Spleen (tissue), 11 donors: Measurements from ENCODE around the gene PITPNC1. TPM values are rescaled to one million over a fixed set of nuclear protein-coding genes. Genes with fewer than 3 reads are reported as not detected.

Experiments used
- DNase-seq: peaks from one replicate; pipeline ENCODE4 v3.0.0-alpha.2; 2020
- H3K27ac ChIP-seq, 8 donors: fragments of 200-600 bp; sonication (generic) in 7 of 8; 1 replicate in 4 of 8; 2 replicates in 4 of 8; pipeline versions ENCODE4 v1.5.0 to v1.8.0; 2016 to 2021; ENCODE audit warnings: inconsistent platforms in 4 of 8, mild to moderate bottlenecking in 4 of 8, moderate library complexity in 1 of 8
- H3K27me3 ChIP-seq, 7 donors: fragments of 200-600 bp; sonication (generic) in 6 of 7; replicated peaks in 1 of 7; 1 replicate in 4 of 7; 2 replicates in 3 of 7; pipeline versions ENCODE4 v1.5.0 to v1.8.0; 2016 to 2021; ENCODE audit warnings: inconsistent platforms in 3 of 7, mild to moderate bottlenecking in 1 of 7
- H3K36me3 ChIP-seq, 6 donors: fragments of 200-600 bp; sonication (generic) in 5 of 6; 1 replicate in 4 of 6; 2 replicates in 2 of 6; pipeline versions ENCODE4 v1.5.0 to v1.8.0; 2016 to 2021; ENCODE audit warnings: inconsistent platforms in 2 of 6
- H3K4me1 ChIP-seq, 6 donors: fragments of 200-600 bp; sonication (generic) in 5 of 6; 1 replicate in 3 of 6; 2 replicates in 3 of 6; pipeline versions ENCODE4 v1.5.0 to v1.8.0; 2016 to 2021; ENCODE audit warnings: inconsistent platforms in 3 of 6
- H3K4me3 ChIP-seq, 8 donors: fragments of 200-600 bp; sonication (generic) in 7 of 8; 1 replicate in 4 of 8; 2 replicates in 4 of 8; pipeline versions ENCODE4 v1.5.0 to v1.8.0; 2016 to 2021; ENCODE audit warnings: inconsistent platforms in 4 of 8, mild to moderate bottlenecking in 4 of 8, moderate library complexity in 2 of 8
- H3K9me3 ChIP-seq, 8 donors: fragments of 200-600 bp; sonication (generic) in 7 of 8; 1 replicate in 4 of 8; 2 replicates in 4 of 8; pipeline versions ENCODE4 v1.5.0 to v1.8.0; 2016 to 2021; ENCODE audit warnings: inconsistent platforms in 4 of 8
- POLR2A ChIP-seq, 3 donors: fragments of 450-650 bp; IDR thresholded peaks; one replicate each; pipeline ENCODE4 v1.5.1; 2017; ENCODE audit warnings: antibody characterized with exemption in 3 of 3, mild to moderate bottlenecking in 1 of 3
- POLR2AphosphoS5 ChIP-seq, 3 donors: sonication (generic); formaldehyde crosslinking; IDR thresholded peaks; one replicate each; pipeline ENCODE4 v1.5.1; 2017; ENCODE audit warnings: antibody characterized with exemption in 3 of 3
- WGBS, 5 donors: extraction: QIAGEN DNeasy Blood & Tissue Kit in 3 of 5; methylation state at CpG; one replicate each; pipeline versions ENCODE4 v1.1.5 to v1.1.7; 2013 to 2018; 5-methylcytosine and 5-hydroxymethylcytosine counted together
- intact Hi-C: fragments of 100-400 bp; cut with DNase I; formaldehyde crosslinking; loops from one replicate; pipeline ENCODE4 v1.15.0; 2023; ENCODE audit warnings: low total_unique reads
- polyA plus RNA-seq, 3 donors: library from polyadenylated mRNA; stranded (reverse); fragments of 200-250 nt; gene quantifications; one replicate each; pipeline ENCODE4 v1.2.1, GENCODE V29; 2013
- total RNA-seq, 7 donors: library from RNA; depleted of rRNA in 3 of 7; stranded (reverse); fragments of >200 nt in 3 of 7; fragmentation: NEBNext Ultra II Directional in 4 of 7; extraction: Animal tissue kit (Norgen Biotek cat#: 25700) in 4 of 7; gene quantifications; one replicate each; pipeline versions ENCODE4 v1.1.0 to v1.2.1, GENCODE V29; 2016 to 2021
- TF ChIP-seq, protein P1 (sequence below), 11 experiments: fragments of 200-600 bp in 7 of 11; fragments of 450-650 bp in 4 of 11; sonication (generic) in 4 of 11; IDR thresholded peaks in 8 of 11; conservative IDR thresholded peaks in 3 of 11; 1 replicate in 7 of 11; 2 replicates in 4 of 11; pipeline versions ENCODE4 v1.4.0 to v1.8.0; 2016 to 2021; ENCODE audit warnings: antibody characterized with exemption in 11 of 11, inconsistent platforms in 4 of 11, mild to moderate bottlenecking in 1 of 11
- donor health status: healthy with polysubstance abuse.
- donor health status: DM: no; HTN: no; CAD: no; lungs with moderate emphysema.
- donor health status: DM: no; HTN: no; CAD: no.
- donor health status: Bipolar disorder and iron deficiency.
- donor health status: healthy.
- donor health status: DM: no; HTN: no; CAD: no.
- donor health status: DM: yes; HTN: yes; CAD: no.

Gene PITPNC1
- total and polyA plus RNA-seq, 10 donors: 5.8 to 33.8 (median 18.8) TPM

DNA sequence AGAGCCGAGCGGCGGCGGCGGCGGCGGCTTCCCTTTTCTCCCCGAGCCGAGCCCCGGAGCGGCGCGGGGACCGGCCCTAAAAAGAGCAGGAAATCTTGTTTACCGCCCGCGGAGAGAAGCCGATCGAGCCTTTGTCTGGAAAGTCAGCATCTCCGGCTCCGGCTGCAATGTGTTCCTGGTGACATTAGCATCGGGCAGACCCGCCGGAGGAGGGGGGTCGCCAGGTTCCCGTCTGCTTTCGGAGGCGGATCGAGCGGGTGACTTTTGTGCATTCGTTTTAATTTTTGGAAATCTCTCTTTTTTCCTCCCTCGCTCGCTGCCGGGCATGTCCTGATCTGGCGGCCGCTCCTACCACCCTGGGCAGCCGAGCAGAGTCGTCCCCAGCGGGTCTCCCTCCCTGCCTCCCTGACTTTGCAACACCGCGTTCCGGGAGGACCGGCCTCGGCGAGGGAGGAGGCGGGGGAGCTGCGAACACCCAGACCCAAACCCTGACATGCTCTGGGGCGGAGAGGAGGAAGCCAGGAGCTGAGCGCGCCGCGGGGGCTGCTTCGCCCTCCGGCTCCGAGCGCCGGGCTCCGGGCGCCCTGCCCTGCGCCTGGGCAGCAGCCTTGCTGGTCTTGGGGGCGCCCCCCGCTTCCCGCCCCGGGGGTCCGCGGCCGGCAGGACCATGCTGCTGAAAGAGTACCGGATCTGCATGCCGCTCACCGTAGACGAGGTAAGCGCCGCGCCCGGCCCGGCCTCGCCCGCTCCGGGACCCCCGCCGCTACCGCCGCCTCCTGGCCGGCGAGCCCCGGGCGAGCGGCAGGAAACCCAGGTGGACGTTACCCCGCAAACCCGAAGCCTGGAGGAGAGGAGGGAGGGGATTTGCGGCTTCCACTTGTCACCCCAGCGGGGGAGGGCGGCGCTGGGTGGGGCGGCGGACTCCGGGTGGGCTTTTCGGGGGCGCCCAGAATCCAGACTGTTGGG is 690 bp downstream of the PITPNC1 start:
- TF ChIP-seq POLR2AphosphoS5 (IDR thresholded peaks at IDR 0.05) (peak in 1 of 3 donors; percentile 2), POLR2A (IDR thresholded peaks at IDR 0.05) (no peak)
- TF ChIP-seq, protein P1, sequence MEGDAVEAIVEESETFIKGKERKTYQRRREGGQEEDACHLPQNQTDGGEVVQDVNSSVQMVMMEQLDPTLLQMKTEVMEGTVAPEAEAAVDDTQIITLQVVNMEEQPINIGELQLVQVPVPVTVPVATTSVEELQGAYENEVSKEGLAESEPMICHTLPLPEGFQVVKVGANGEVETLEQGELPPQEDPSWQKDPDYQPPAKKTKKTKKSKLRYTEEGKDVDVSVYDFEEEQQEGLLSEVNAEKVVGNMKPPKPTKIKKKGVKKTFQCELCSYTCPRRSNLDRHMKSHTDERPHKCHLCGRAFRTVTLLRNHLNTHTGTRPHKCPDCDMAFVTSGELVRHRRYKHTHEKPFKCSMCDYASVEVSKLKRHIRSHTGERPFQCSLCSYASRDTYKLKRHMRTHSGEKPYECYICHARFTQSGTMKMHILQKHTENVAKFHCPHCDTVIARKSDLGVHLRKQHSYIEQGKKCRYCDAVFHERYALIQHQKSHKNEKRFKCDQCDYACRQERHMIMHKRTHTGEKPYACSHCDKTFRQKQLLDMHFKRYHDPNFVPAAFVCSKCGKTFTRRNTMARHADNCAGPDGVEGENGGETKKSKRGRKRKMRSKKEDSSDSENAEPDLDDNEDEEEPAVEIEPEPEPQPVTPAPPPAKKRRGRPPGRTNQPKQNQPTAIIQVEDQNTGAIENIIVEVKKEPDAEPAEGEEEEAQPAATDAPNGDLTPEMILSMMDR (IDR thresholded peaks at IDR 0.05 in 8 of 11, conservative IDR thresholded peaks at IDR 0.05 in 3 of 11): no peak
- peak; percentile 92 for DNase-seq
- Histone ChIP-seq H3K9me3 (no peaks in the 10 kb centered on the region), H3K27me3 (no peaks in the 10 kb centered on the region), H3K36me3 (peaks cover 0 to 4% (median 0%) of the 10 kb centered on the region in 6 donors), H3K27ac (peak overlapping the region; percentile 85 to 95 (median 92)), H3K4me1 (peaks cover 9 to 75% (median 37%) of the 10 kb centered on the region in 6 donors), H3K4me3 (peak overlapping the region; percentile 59 to 92 (median 84))
- intact Hi-C loops: loop anchor here (2.0 to 10.0 kb wide), 3 partner anchors 95 to 447 kb away; partner anchors contain the start of gene BPTF
- 0% methylated on average over 37 to 100 of the region's 100 CpGs for WGBS, 5 donors

GRCh38 chr17:67378454-67379250 is 1.6 kb downstream of the PITPNC1 start:
- peak; percentile 93 for DNase-seq
- peak overlapping the region; percentile 59 to 92 (median 84) for H3K4me3 ChIP-seq
- intact Hi-C loops: loop anchor here (5.0 to 10.0 kb wide), 2 partner anchors 309 to 446 kb away; partner anchors contain the start of gene BPTF
- no peaks in the 10 kb centered on the region for H3K9me3 ChIP-seq
- H3K4me1 ChIP-seq: peaks cover 9 to 82% (median 37%) of the 10 kb centered on the region in 6 donors
- TF ChIP-seq POLR2AphosphoS5 (IDR thresholded peaks at IDR 0.05) (peak; percentile 81 to 90 (median 85)), POLR2A (IDR thresholded peaks at IDR 0.05) (no peak)
- TF ChIP-seq, protein P1 (IDR thresholded peaks at IDR 0.05 in 8 of 11, conservative IDR thresholded peaks at IDR 0.05 in 3 of 11): peak; percentile 34 to 89 (median 68)
- H3K27me3 ChIP-seq: no peaks in the 10 kb centered on the region
- H3K27ac ChIP-seq: peak overlapping the region; percentile 85 to 95 (median 92)
- WGBS, 5 donors: 0 to 1% (median 1%) methylated on average over 30 to 72 of the region's 72 CpGs
- peaks cover 0 to 12% (median 0%) of the 10 kb centered on the region in 6 donors for H3K36me3 ChIP-seq

DNA sequence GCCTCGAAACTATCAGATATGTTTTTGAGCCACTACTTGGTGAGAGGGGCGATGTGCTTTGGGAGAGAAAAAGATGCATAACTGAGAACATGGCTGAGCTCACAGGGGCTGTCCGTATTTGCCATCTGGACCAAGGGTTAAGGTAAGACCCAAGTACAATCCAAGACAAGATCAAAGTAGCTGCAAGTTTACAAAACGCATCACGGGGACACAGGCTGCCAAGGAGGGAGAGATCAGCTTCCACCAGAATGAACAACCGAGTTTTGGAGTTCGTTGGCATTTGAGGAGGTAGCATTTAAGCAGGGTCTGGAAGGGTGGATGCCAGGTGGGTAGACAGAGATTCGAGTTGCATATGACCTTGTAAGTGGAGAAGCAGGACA is 2.2 kb downstream of the PITPNC1 start:
- TF ChIP-seq POLR2AphosphoS5 (IDR thresholded peaks at IDR 0.05): no peak
- TF ChIP-seq POLR2A (IDR thresholded peaks at IDR 0.05): no peak
- TF ChIP-seq, protein P1 (IDR thresholded peaks at IDR 0.05 in 8 of 11, conservative IDR thresholded peaks at IDR 0.05 in 3 of 11): no peak
- intact Hi-C loops: loop anchor here (5.0 to 10.0 kb wide), 2 partner anchors 308 to 446 kb away; partner anchors contain the start of gene BPTF
- peaks cover 0 to 12% (median 0%) of the 10 kb centered on the region in 6 donors for H3K36me3 ChIP-seq
- DNase-seq: no peak
- no peaks in the 10 kb centered on the region for H3K9me3 ChIP-seq
- peak overlapping the region in 7 of 8 donors; percentile 90 to 95 (median 92) for H3K27ac ChIP-seq
- peak overlapping the region; percentile 59 to 92 (median 84) for H3K4me3 ChIP-seq
- H3K4me1 ChIP-seq: peaks cover 9 to 85% (median 35%) of the 10 kb centered on the region in 6 donors
- no peaks in the 10 kb centered on the region for H3K27me3 ChIP-seq
- 68 to 71% (median 69%) methylated on average over 8 of the region's 8 CpGs for WGBS, 5 donors
